ENCODE results near the gene UNK. TPM values are rescaled to one million over a fixed set of nuclear protein-coding genes. Genes with fewer than 3 reads are reported as not detected.

The UNK gene
- total and polyA plus RNA-seq, 9 of the 15 experiments (the other 6 are each of a cell fraction or from before 2014, with no cell fraction given) = 12.8 to 38.6 (median 24.8) TPM

DNA sequence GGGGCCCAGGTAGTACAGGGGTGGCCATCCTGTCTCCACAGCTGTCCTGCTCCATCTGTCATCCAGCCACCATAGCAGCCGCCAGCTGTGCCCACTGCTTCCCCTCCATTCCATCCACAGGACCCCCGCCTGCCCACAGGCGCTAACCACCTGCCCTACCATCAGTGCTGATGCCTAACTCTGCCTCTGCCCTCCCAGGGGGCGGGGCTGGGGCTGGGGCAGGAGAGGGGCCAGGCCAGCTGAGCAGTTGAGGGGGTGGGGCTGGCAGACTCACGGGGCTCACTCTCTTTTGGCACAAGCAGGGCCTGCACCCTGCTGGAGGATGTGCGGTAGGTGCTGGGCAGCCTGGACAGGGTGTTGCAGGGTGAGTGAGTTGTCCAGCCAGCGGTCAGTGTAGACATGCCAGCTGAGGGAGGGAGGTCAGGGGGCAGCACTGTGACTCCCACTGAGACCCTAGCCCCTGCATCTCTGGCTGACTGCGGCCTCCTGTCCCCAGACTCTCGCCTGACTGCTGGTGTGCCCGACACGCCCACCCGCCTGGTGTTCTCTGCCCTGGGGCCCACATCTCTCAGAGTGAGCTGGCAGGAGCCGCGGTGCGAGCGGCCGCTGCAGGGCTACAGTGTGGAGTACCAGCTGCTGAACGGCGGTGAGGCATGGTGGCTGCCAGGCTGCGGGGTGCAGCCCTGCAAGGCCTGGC, 29.3 kb upstream of the UNK start:
- Histone ChIP-seq H3K9me3 (replicated peaks; ENCODE audit: control insufficient read depth, insufficient read depth, low read depth, low read length) (no peaks in the 10 kb centered on the region), H3K27ac (ENCODE audit: extremely low read depth, low read depth, low read length) (no peak overlapping the region), H3K4me3 (no peak overlapping the region), H3K4me1 (replicated peaks in 1 of 2; ENCODE audit: control insufficient read depth in 2 of 2, insufficient read depth in 2 of 2, low read length in 2 of 2) (peaks cover 13 to 73% of the 10 kb centered on the region in 2 experiments), H3K4me2 (ENCODE audit: insufficient read depth, low read length) (no peak overlapping the region), H3K9me1 (ENCODE audit: control insufficient read depth, insufficient read depth, low read length) (no peaks in the 10 kb centered on the region), H2AFZ (ENCODE audit: low read depth, low read length) (no peak overlapping the region), H3K79me2 (ENCODE audit: control insufficient read depth, insufficient read depth, low read length) (no peaks in the 10 kb centered on the region), H4K20me1 (replicated peaks; ENCODE audit: control insufficient read depth, insufficient read depth, low read length) (no peaks in the 10 kb centered on the region; the same call in 1 of the 2 replicates), H3K27me3 (ENCODE audit: control insufficient read depth in 2 of 2, insufficient read depth in 2 of 2, low read length in 2 of 2) (no peaks in the 10 kb centered on the region), H3K9ac (ENCODE audit: insufficient read depth in 1 of 2, low read depth in 2 of 2, low read length in 2 of 2) (peak overlapping the region in 1 of 2 experiments; percentile 33; a peak in 2 of 4 replicates), H3K36me3 (ENCODE audit: control insufficient read depth, insufficient read depth, low read length) (no peaks in the 10 kb centered on the region)
- ATAC-seq (no peak), DNase-seq (ENCODE audit: extremely low read depth in 1 of 4, low spot score in 3 of 4) (no peak), FAIRE-seq (no peak)
- intact Hi-C loops (cut with micrococcal nuclease) (loop anchor here (10.0 kb wide), 1 partner anchor 249 kb away; the partner anchor contains the start of gene CDK3), in situ Hi-C loops (cut with MboI) (no loop called here)
- 87% methylated on average over 14 of the region's 20 CpGs for WGBS (ENCODE audit: insufficient coverage, low coverage, missing lambda C conversion rate)
- ChIA-PET CTCF (ENCODE audit: low intra/inter-chr PET ratio) (no interaction called here), POLR2A (interaction anchor here (14.7 kb wide), 1 partner anchor 19 kb away, joined by 464 read pairs; a partner anchor contains a TSS)
- no TSS peak for BruUV-seq (replicated peaks)
- TF ChIP-seq, protein P1, sequence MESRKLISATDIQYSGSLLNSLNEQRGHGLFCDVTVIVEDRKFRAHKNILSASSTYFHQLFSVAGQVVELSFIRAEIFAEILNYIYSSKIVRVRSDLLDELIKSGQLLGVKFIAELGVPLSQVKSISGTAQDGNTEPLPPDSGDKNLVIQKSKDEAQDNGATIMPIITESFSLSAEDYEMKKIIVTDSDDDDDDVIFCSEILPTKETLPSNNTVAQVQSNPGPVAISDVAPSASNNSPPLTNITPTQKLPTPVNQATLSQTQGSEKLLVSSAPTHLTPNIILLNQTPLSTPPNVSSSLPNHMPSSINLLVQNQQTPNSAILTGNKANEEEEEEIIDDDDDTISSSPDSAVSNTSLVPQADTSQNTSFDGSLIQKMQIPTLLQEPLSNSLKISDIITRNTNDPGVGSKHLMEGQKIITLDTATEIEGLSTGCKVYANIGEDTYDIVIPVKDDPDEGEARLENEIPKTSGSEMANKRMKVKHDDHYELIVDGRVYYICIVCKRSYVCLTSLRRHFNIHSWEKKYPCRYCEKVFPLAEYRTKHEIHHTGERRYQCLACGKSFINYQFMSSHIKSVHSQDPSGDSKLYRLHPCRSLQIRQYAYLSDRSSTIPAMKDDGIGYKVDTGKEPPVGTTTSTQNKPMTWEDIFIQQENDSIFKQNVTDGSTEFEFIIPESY (CRISPR knock-in tag; IDR thresholded peaks at IDR 0.05) = 0 out of 2 replicates have a peak, but pooled peaks have one; percentile 13
- TF ChIP-seq HDAC1 (IDR thresholded peaks at IDR 0.05) = no peak
- TF ChIP-seq, protein P2, sequence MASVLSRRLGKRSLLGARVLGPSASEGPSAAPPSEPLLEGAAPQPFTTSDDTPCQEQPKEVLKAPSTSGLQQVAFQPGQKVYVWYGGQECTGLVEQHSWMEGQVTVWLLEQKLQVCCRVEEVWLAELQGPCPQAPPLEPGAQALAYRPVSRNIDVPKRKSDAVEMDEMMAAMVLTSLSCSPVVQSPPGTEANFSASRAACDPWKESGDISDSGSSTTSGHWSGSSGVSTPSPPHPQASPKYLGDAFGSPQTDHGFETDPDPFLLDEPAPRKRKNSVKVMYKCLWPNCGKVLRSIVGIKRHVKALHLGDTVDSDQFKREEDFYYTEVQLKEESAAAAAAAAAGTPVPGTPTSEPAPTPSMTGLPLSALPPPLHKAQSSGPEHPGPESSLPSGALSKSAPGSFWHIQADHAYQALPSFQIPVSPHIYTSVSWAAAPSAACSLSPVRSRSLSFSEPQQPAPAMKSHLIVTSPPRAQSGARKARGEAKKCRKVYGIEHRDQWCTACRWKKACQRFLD (CRISPR knock-in tag; IDR thresholded peaks at IDR 0.05) = no peak
- TF ChIP-seq ZSCAN29 (IDR thresholded peaks at IDR 0.05) = no peak
- TF ChIP-seq, protein P3, sequence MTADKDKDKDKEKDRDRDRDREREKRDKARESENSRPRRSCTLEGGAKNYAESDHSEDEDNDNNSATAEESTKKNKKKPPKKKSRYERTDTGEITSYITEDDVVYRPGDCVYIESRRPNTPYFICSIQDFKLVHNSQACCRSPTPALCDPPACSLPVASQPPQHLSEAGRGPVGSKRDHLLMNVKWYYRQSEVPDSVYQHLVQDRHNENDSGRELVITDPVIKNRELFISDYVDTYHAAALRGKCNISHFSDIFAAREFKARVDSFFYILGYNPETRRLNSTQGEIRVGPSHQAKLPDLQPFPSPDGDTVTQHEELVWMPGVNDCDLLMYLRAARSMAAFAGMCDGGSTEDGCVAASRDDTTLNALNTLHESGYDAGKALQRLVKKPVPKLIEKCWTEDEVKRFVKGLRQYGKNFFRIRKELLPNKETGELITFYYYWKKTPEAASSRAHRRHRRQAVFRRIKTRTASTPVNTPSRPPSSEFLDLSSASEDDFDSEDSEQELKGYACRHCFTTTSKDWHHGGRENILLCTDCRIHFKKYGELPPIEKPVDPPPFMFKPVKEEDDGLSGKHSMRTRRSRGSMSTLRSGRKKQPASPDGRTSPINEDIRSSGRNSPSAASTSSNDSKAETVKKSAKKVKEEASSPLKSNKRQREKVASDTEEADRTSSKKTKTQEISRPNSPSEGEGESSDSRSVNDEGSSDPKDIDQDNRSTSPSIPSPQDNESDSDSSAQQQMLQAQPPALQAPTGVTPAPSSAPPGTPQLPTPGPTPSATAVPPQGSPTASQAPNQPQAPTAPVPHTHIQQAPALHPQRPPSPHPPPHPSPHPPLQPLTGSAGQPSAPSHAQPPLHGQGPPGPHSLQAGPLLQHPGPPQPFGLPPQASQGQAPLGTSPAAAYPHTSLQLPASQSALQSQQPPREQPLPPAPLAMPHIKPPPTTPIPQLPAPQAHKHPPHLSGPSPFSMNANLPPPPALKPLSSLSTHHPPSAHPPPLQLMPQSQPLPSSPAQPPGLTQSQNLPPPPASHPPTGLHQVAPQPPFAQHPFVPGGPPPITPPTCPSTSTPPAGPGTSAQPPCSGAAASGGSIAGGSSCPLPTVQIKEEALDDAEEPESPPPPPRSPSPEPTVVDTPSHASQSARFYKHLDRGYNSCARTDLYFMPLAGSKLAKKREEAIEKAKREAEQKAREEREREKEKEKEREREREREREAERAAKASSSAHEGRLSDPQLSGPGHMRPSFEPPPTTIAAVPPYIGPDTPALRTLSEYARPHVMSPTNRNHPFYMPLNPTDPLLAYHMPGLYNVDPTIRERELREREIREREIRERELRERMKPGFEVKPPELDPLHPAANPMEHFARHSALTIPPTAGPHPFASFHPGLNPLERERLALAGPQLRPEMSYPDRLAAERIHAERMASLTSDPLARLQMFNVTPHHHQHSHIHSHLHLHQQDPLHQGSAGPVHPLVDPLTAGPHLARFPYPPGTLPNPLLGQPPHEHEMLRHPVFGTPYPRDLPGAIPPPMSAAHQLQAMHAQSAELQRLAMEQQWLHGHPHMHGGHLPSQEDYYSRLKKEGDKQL (CRISPR knock-in tag; IDR thresholded peaks at IDR 0.05; ENCODE audit: borderline replicate concordance) = no peak
- no peak for TF ChIP-seq HDAC6 (IDR thresholded peaks at IDR 0.05; ENCODE audit: low read depth, low read length)
- no peak for TF ChIP-seq ZNF408 (CRISPR knock-in tag; IDR thresholded peaks at IDR 0.05; ENCODE audit: low read depth)
- no peak for TF ChIP-seq SMARCB1 (IDR thresholded peaks at IDR 0.05; ENCODE audit: insufficient read length, low read depth)
